Measurements from ENCODE around the gene TRNAU1AP. TPM values are rescaled to one million over a fixed set of nuclear protein-coding genes. Genes with fewer than 3 reads are reported as not detected.
"Not testable (repeated sequence)": the region's sequence is repeated elsewhere in the genome, so short reads cannot be mapped to it uniquely, and the experiment has no call there.

The TRNAU1AP gene
- polyA plus RNA-seq, 3 donors from 2014 or later = 31.2 to 42.7 (median 37.8) TPM

GRCh38 chr1:28571911-28572310, 19.0 kb downstream of the TRNAU1AP start:
- no peak for DNase-seq
- H3K4me3 Mint-ChIP-seq = no peak overlapping the region
- H3K27me3 Mint-ChIP-seq (ENCODE audit: low read depth in 3 of 3) = peaks cover 0 to 2% (median 2%) of the 10 kb centered on the region in 3 donors
- H3K4me1 Mint-ChIP-seq = no peaks in the 10 kb centered on the region
- H3K9me3 Mint-ChIP-seq = no peaks in the 10 kb centered on the region
- H3K36me3 Mint-ChIP-seq = peaks cover 12 to 26% (median 14%) of the 10 kb centered on the region in 3 donors
- H3K27ac Mint-ChIP-seq = peak overlapping the region in 1 of 6 donors; percentile 34

- not testable (repeated sequence) for DNase-seq; H3K4me1 Mint-ChIP-seq; H3K27me3 Mint-ChIP-seq (ENCODE audit: low read depth in 3 of 3); H3K4me3 Mint-ChIP-seq; H3K27ac Mint-ChIP-seq; H3K9me3 Mint-ChIP-seq
- peaks cover 5 to 26% (median 8%) of the 10 kb centered on the region in 3 donors for H3K36me3 Mint-ChIP-seq
Observed at GRCh38 chr1:28572891-28573290, 20.0 kb downstream of the TRNAU1AP start.

- H3K27me3 Mint-ChIP-seq (ENCODE audit: low read depth in 3 of 3) = peaks cover 0 to 4% (median 2%) of the 10 kb centered on the region in 3 donors
- H3K4me3 Mint-ChIP-seq = no peak overlapping the region
- H3K27ac Mint-ChIP-seq = no peak overlapping the region
- peaks cover 4 to 11% of the 10 kb centered on the region in 2 donors for H3K4me1 Mint-ChIP-seq
- peaks cover 8 to 28% (median 10%) of the 10 kb centered on the region in 3 donors for H3K36me3 Mint-ChIP-seq
- no peak for DNase-seq
- H3K9me3 Mint-ChIP-seq = no peaks in the 10 kb centered on the region
Observed at GRCh38 chr1:28573564-28573963, 20.7 kb downstream of the TRNAU1AP start.

- no peaks in the 10 kb centered on the region for H3K9me3 Mint-ChIP-seq
- peak overlapping the region in 5 of 6 donors; percentile 4 to 64 (median 55) for H3K27ac Mint-ChIP-seq
- no peak for DNase-seq
- H3K4me3 Mint-ChIP-seq = no peak overlapping the region
- peaks cover 2 to 13% (median 7%) of the 10 kb centered on the region in 3 donors for H3K27me3 Mint-ChIP-seq (ENCODE audit: low read depth in 3 of 3)
- peaks cover 4 to 28% (median 10%) of the 10 kb centered on the region in 3 donors for H3K36me3 Mint-ChIP-seq
- H3K4me1 Mint-ChIP-seq = peaks cover 31 to 41% of the 10 kb centered on the region in 2 donors
Observed at GRCh38 chr1:28577052-28577678, 24.3 kb downstream of the TRNAU1AP start.

- peaks cover 2 to 13% (median 8%) of the 10 kb centered on the region in 3 donors for H3K27me3 Mint-ChIP-seq (ENCODE audit: low read depth in 3 of 3)
- H3K4me1 Mint-ChIP-seq = peaks cover 35 to 47% of the 10 kb centered on the region in 2 donors
- peak overlapping the region in 5 of 6 donors; percentile 9 to 72 (median 55) for H3K27ac Mint-ChIP-seq
- H3K9me3 Mint-ChIP-seq = no peaks in the 10 kb centered on the region
- DNase-seq = no peak
- H3K4me3 Mint-ChIP-seq = no peak overlapping the region
- H3K36me3 Mint-ChIP-seq = peaks cover 4 to 28% (median 10%) of the 10 kb centered on the region in 3 donors
Observed at GRCh38 chr1:28577738-28578536, 25.1 kb downstream of the TRNAU1AP start.

- Mint-ChIP-seq H3K36me3 (peaks cover 4 to 28% (median 10%) of the 10 kb centered on the region in 3 donors), H3K4me3 (peak overlapping the region in 2 of 5 donors; percentile 21 to 27)
- no peak for DNase-seq
Observed at GRCh38 chr1:28578696-28579218, 25.9 kb downstream of the TRNAU1AP start.

GRCh38 chr1:28579401-28579800, 26.5 kb downstream of the TRNAU1AP start:
- Mint-ChIP-seq H3K4me3 (peak overlapping the region; percentile 65 to 94 (median 93)), H3K36me3 (peaks cover 4 to 28% (median 10%) of the 10 kb centered on the region in 3 donors), H3K27me3 (ENCODE audit: low read depth in 3 of 3) (peaks cover 2 to 13% (median 8%) of the 10 kb centered on the region in 3 donors), H3K9me3 (no peaks in the 10 kb centered on the region), H3K27ac (peak overlapping the region; percentile 17 to 85 (median 80)), H3K4me1 (peaks cover 37 to 51% of the 10 kb centered on the region in 2 donors)
- no peak for DNase-seq

More at GRCh38 chr1:28578696-28579218, 25.9 kb downstream of the TRNAU1AP start:
- peaks cover 37 to 51% of the 10 kb centered on the region in 2 donors for H3K4me1 Mint-ChIP-seq
- peaks cover 2 to 13% (median 8%) of the 10 kb centered on the region in 3 donors for H3K27me3 Mint-ChIP-seq (ENCODE audit: low read depth in 3 of 3)
- H3K9me3 Mint-ChIP-seq = no peaks in the 10 kb centered on the region
- peak overlapping the region in 4 of 6 donors; percentile 20 to 65 (median 62) for H3K27ac Mint-ChIP-seq

- peaks cover 37 to 51% of the 10 kb centered on the region in 2 donors for H3K4me1 Mint-ChIP-seq
Observed at GRCh38 chr1:28580722-28581530, 28.0 kb downstream of the TRNAU1AP start.

GRCh38 chr1:28581531-28582247, 28.8 kb downstream of the TRNAU1AP start:
- Mint-ChIP-seq H3K4me3 (peak overlapping the region; percentile 91 to 94 (median 93)), H3K9me3 (no peaks in the 10 kb centered on the region), H3K27me3 (ENCODE audit: low read depth in 3 of 3) (peaks cover 2 to 11% (median 6%) of the 10 kb centered on the region in 3 donors), H3K4me1 (peaks cover 37 to 51% of the 10 kb centered on the region in 2 donors), H3K27ac (peak overlapping the region; percentile 73 to 95 (median 86)), H3K36me3 (peaks cover 4 to 28% (median 10%) of the 10 kb centered on the region in 3 donors)
- DNase-seq = peak; percentile 86 to 90 (median 88)

More at GRCh38 chr1:28580722-28581530, 28.0 kb downstream of the TRNAU1AP start:
- DNase-seq = peak in 2 of 3 donors; percentile 28
- H3K36me3 Mint-ChIP-seq = peaks cover 4 to 28% (median 10%) of the 10 kb centered on the region in 3 donors
- peaks cover 2 to 11% (median 6%) of the 10 kb centered on the region in 3 donors for H3K27me3 Mint-ChIP-seq (ENCODE audit: low read depth in 3 of 3)
- peak overlapping the region; percentile 39 to 95 (median 80) for H3K27ac Mint-ChIP-seq
- H3K4me3 Mint-ChIP-seq = peak overlapping the region; percentile 91 to 94 (median 93)
- H3K9me3 Mint-ChIP-seq = no peaks in the 10 kb centered on the region

- Mint-ChIP-seq H3K9me3 (no peaks in the 10 kb centered on the region), H3K36me3 (peaks cover 4 to 24% (median 10%) of the 10 kb centered on the region in 3 donors), H3K4me1 (peaks cover 37 to 51% of the 10 kb centered on the region in 2 donors), H3K4me3 (peak overlapping the region; percentile 91 to 94 (median 93)), H3K27me3 (ENCODE audit: low read depth in 3 of 3) (peaks cover 2 to 11% (median 6%) of the 10 kb centered on the region in 3 donors), H3K27ac (peak overlapping the region; percentile 57 to 88 (median 80))
- no peak for DNase-seq
Observed at GRCh38 chr1:28582248-28582615, 29.3 kb downstream of the TRNAU1AP start.

GRCh38 chr1:28586585-28587391, 33.9 kb downstream of the TRNAU1AP start:
- not testable (repeated sequence) for H3K27me3 Mint-ChIP-seq (ENCODE audit: low read depth in 3 of 3); H3K27ac Mint-ChIP-seq; H3K9me3 Mint-ChIP-seq; H3K4me3 Mint-ChIP-seq; H3K36me3 Mint-ChIP-seq; DNase-seq
- H3K4me1 Mint-ChIP-seq = peaks cover 11 to 14% of the 10 kb centered on the region in 2 donors

All from immature natural killer cell (primary cell).